ENCODE results near the gene PCSK2. TPM values are rescaled to one million over a fixed set of nuclear protein-coding genes. Genes with fewer than 3 reads are reported as not detected.

PCSK2 gene
- total and polyA plus RNA-seq, 2 of the 8 experiments (the other 6 are each of a cell fraction or from before 2014, with no cell fraction given), result 1.9 to 4.2 TPM

DNA sequence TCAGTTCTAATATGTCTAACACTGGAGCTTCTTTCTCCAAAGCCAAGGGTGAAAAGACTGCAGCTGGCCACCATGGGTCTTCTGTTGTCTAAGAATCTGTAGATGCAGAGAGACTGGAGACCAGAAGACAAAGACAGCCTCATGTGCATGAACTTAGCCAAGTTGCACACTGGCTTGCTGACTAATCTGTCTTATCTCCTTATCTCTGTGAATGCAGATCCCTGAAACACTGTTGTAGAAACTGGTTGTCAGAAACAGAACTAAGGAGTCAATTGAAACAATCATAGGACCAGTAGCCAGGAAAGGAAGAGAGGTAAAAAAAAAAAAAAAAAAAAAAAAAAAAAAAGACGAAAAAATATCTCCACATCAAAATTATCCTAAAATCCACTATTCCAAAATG, 194.7 kb downstream of the PCSK2 start:
- Histone ChIP-seq H3K56ac (replicated peaks; ENCODE audit: insufficient read length, low read depth, low read length) (no peak overlapping the region), H2BK15ac (ENCODE audit: low read length) (no peak overlapping the region), H3K36me3 (ENCODE audit: control insufficient read depth in 2 of 4, insufficient read depth in 4 of 4, low read length in 3 of 4) (no peaks in the 10 kb centered on the region), H4K8ac (ENCODE audit: extremely low read depth, insufficient read depth, low read length) (no peak overlapping the region), H3K23ac (ENCODE audit: insufficient read length) (no peak overlapping the region), H4K91ac (replicated peaks; ENCODE audit: insufficient read length, low read length) (no peak overlapping the region), H3K18ac (ENCODE audit: extremely low read depth, low read length) (no peak overlapping the region), H3K4me2 (ENCODE audit: insufficient read depth in 1 of 2, low read depth in 2 of 2, low read length in 2 of 2) (no peak overlapping the region), H3K27me3 (replicated peaks in 1 of 4; ENCODE audit: control insufficient read depth in 3 of 4, extremely low read depth in 1 of 4, insufficient read depth in 3 of 4, low read length in 3 of 4) (no peaks in the 10 kb centered on the region), H3K23me2 (ENCODE audit: low read depth, low read length) (no peaks in the 10 kb centered on the region), H3K9ac (replicated peaks in 1 of 4; ENCODE audit: extremely low read depth in 1 of 4, low read depth in 3 of 4, low read length in 3 of 4) (no peak overlapping the region), H2BK12ac (ENCODE audit: low read depth, low read length) (no peak overlapping the region), H3K79me2 (ENCODE audit: control insufficient read depth in 1 of 2, insufficient read depth in 2 of 2, low read length in 2 of 2) (no peaks in the 10 kb centered on the region), H3K4me1 (replicated peaks in 1 of 4; ENCODE audit: control insufficient read depth in 3 of 4, insufficient read depth in 4 of 4, low read length in 3 of 4) (peaks cover 0 to 4% (median 2%) of the 10 kb centered on the region in 4 experiments; a peak in 1 of 7 replicates), H3K79me1 (ENCODE audit: low read depth, low read length) (no peaks in the 10 kb centered on the region), H4K5ac (ENCODE audit: insufficient read length, low read depth, low read length) (no peak overlapping the region), H3K4ac (replicated peaks; ENCODE audit: insufficient read length, low read depth, low read length) (no peak overlapping the region), H3K27ac (ENCODE audit: low read depth, low read length) (no peak overlapping the region), H2BK5ac (ENCODE audit: low read depth, low read length) (no peak overlapping the region), H3K9me3 (ENCODE audit: insufficient read depth in 2 of 2, low read depth in 1 of 2, low read length in 1 of 2) (no peaks in the 10 kb centered on the region; a peak in 1 of 4 replicates), H3K14ac (ENCODE audit: insufficient read length) (no peak overlapping the region), H2AFZ (ENCODE audit: low read length) (no peak overlapping the region), H2BK120ac (replicated peaks; ENCODE audit: low read depth, low read length) (no peak overlapping the region), H4K20me1 (replicated peaks in 1 of 2; ENCODE audit: control insufficient read depth in 1 of 2, insufficient read depth in 2 of 2, low read length in 2 of 2) (no peaks in the 10 kb centered on the region), H2AK5ac (ENCODE audit: low read depth, low read length) (no peak overlapping the region), H3K4me3 (ENCODE audit: extremely low read depth in 1 of 4, insufficient read depth in 2 of 4, low read depth in 3 of 4, low read length in 4 of 4) (no peak overlapping the region), H2BK20ac (ENCODE audit: low read length) (no peak overlapping the region)
- FAIRE-seq (no peak), DNase-seq (ENCODE audit: low read depth in 1 of 2, low spot score in 2 of 2) (no peak)
- ChIA-PET CTCF (ENCODE audit: partially characterized antibody) (interaction anchor here (0.9 to 2.1 kb wide), 7 partner anchors 10 to 671 kb away, joined by 3 to 19 read pairs (median 4); no protein-coding TSS in a partner anchor), POLR2A (ENCODE audit: partially characterized antibody) (no interaction called here)
- WGBS, 2 experiments (ENCODE audit: extremely low coverage in 1 of 2, insufficient coverage in 1 of 2, insufficient read length in 1 of 2, insufficient replicate concordance in 2 of 2, low coverage in 1 of 2, low lambda C conversion rate in 2 of 2, missing lambda C conversion rate in 1 of 2), result 83 to 100% methylated on average over 1 of the region's 1 CpG
- TF ChIP-seq POU5F1 (IDR thresholded peaks at IDR 0.05; ENCODE audit: low read depth, low read length), result no peak
- no peak for TF ChIP-seq CTBP2 (IDR thresholded peaks at IDR 0.05; ENCODE audit: borderline replicate concordance, insufficient read depth, insufficient read length, low read length)
- TF ChIP-seq CBX8 (IDR thresholded peaks at IDR 0.05; ENCODE audit: borderline replicate concordance, low read depth, low read length), result no peak
- no peak for TF ChIP-seq JUN (IDR thresholded peaks at IDR 0.05; ENCODE audit: low read depth, low read length)
- no peak for TF ChIP-seq EZH2 (IDR thresholded peaks at IDR 0.05; ENCODE audit: low read depth, low read length, severe bottlenecking)

Measured in H1 (cell line).